Prostate gland (tissue), 2 donors: ENCODE measurements around the gene SOX2.

ENCODE experiments used
- CTCF ChIP-seq, 4 experiments: fragments of 200-600 bp in 2 of 4; fragments of 450-650 bp in 2 of 4; sonication (generic) in 2 of 4; IDR thresholded peaks; 1 replicate in 3 of 4; 2 replicates in 1 of 4; pipeline ENCODE4 v1.5.1; 2016 to 2019; ENCODE audit warnings: antibody characterized with exemption in 4 of 4, mild to moderate bottlenecking in 2 of 4, moderate library complexity in 2 of 4
- POLR2A ChIP-seq: fragments of 450-650 bp; IDR thresholded peaks from one replicate; pipeline ENCODE4 v1.6.1; 2016; ENCODE audit warnings: antibody characterized with exemption, mild to moderate bottlenecking
- POLR2AphosphoS5 ChIP-seq: sonication (generic); formaldehyde crosslinking; IDR thresholded peaks from one replicate; pipeline ENCODE4 v1.6.1; 2017; ENCODE audit warnings: antibody characterized with exemption

DNA sequence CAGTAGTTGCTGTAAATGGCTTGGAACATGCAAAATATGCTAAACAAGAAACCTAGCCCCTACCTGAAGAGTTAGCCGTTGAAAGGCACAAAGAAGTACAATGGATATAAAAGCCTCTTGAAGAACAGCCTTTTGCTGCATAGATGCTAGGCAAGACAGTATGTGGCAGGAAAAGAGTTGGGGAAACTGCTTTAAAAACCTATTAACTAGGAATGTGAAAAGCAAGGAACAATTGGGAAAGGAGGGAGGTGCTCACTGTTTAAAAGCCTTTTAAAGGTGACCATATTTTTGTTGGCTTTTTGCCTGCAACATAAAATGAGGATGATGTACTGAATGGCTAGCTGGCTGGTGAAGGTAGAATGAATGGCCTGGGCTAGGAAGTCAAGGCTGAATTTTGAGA is 24.5 kb upstream of the SOX2 start:
- no peak for TF ChIP-seq POLR2A
- TF ChIP-seq CTCF (IDR thresholded peaks at IDR 0.05) = no peak
- no peak for TF ChIP-seq POLR2AphosphoS5
